GM12801 (cell line): ENCODE results near the gene LKAAEAR1.

Source experiments
- TF ChIP-seq, protein P1 (sequence below): IDR thresholded peaks from one replicate; pipeline ENCODE4 v1.5.1; 2011; ENCODE audit warnings: control low read depth; ENCODE audit not compliant: insufficient read length; ENCODE audit errors: extremely low read depth

Gene LKAAEAR1

DNA sequence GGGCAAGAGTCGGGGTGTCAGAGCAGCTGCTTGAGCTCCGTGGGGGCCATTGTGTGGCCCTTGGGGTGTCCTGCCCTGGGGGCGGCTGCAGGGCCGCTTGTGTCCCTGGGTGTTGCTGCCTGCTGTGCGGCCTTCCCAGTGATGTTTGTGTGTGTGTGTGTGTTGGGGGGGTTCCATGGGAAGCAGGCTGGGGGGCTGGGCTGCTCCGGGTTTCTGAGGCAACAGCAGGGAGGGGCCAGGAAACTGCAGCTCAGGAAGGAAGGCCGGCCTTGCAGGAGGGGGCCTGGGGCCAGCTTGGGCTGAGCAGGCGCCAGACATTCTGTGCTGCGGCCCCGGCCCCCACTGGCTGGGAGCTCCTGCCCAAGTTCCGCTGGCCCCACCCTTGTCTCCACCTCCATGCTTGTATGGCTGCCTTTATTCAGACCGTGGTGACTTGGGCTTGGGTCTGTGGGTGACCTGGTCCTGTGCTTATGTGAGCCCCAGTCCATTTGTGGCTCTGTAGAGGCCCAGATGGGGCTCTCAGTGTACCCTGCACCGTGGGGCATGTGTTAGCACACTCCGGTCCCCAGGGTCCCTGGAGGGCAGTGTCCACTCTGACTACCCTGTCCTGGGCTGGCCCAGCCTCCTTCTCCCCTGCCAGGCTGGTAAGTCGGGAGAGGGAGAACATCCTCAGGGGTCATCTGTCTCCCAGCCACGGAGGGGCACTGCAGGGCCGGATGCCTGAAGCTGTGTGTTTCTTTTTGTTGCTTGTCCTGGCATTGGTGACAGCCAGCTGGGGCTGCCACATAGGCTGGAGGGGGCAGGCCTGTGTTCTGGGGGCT is 30.1 kb downstream of the LKAAEAR1 start:
- TF ChIP-seq, protein P1, sequence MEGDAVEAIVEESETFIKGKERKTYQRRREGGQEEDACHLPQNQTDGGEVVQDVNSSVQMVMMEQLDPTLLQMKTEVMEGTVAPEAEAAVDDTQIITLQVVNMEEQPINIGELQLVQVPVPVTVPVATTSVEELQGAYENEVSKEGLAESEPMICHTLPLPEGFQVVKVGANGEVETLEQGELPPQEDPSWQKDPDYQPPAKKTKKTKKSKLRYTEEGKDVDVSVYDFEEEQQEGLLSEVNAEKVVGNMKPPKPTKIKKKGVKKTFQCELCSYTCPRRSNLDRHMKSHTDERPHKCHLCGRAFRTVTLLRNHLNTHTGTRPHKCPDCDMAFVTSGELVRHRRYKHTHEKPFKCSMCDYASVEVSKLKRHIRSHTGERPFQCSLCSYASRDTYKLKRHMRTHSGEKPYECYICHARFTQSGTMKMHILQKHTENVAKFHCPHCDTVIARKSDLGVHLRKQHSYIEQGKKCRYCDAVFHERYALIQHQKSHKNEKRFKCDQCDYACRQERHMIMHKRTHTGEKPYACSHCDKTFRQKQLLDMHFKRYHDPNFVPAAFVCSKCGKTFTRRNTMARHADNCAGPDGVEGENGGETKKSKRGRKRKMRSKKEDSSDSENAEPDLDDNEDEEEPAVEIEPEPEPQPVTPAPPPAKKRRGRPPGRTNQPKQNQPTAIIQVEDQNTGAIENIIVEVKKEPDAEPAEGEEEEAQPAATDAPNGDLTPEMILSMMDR: no peak

- TF ChIP-seq, protein P1: no peak
Observed at GRCh38 chr20:64052987-64053840, 31.0 kb downstream of the LKAAEAR1 start.

GRCh38 chr20:64052326-64052722 is 31.9 kb downstream of the LKAAEAR1 start:
- TF ChIP-seq, protein P1: no peak

GRCh38 chr20:64051561-64052325 is 32.5 kb downstream of the LKAAEAR1 start:
- TF ChIP-seq, protein P1: no peak

DNA sequence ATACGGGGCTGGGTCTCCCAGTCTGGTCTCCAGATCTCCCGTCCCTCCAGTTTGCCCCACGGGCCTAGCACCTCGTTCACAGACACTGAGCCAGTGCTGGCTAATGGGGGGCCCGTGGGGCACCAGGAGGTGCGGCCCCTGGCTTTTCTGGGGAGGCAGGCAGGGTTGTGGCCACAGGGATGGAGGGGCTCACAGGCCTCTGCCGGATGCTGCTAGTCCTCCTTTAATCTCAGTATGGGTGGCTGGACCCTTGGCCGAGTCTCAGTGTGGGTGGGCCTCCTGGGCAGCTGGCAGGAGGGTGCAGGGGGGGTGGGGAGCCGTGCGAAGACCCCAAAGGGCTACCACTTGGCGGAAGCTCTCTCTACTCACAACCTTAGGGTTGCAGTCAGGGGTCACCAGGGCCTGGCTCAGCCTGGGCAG is 33.2 kb downstream of the LKAAEAR1 start:
- TF ChIP-seq, protein P1: no peak

DNA sequence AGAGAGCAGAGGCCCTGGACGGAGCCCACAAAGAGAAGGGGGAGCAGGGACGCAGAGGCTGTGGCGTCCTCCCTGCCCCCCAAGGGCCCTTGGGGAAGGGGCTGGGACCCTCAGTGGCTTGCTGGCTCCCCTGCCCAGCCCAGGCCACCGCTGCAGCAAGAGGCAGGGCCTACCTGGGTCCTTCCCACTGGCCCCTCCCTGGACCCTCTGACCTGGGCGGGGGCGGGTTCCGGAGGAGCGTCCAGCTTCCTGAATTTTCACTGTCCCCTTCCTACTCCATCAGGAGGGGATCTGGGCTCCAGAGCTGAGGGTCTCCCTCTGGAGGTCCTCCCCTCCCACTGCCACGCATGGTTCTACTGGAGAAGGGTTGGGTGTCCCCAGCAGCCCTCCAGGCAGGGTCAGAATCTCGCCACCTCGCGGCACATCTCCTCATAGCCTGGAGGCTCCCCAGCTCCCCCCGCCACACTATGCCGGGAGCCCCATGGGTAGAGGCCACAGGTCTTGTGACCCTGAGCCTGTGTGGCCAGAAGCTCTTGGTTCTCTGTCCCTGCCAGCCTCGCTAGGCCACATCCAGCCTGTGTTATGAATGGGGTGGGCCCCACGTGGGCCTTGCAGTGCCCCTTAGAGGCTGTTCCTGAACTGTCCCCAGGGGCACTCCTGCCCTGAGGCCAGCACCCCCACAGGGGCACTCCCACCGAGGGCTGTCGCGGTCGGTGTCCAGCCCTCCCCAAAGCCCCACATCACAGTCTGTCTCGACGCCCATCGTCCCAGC is 33.8 kb downstream of the LKAAEAR1 start:
- TF ChIP-seq, protein P1: no peak
